ENCODE measurements around the gene SNX32. TPM values are rescaled to one million over a fixed set of nuclear protein-coding genes. Genes with fewer than 3 reads are reported as not detected.

SNX32 gene
- total RNA-seq, 1 donor from 2014 or later, result 2.9 TPM

GRCh38 chr11:65897020-65897471, 63.3 kb downstream of the SNX32 start:
- intact Hi-C loops (cut with micrococcal nuclease), result no loop called here

- intact Hi-C loops (cut with micrococcal nuclease), result no loop called here
These were observed 65.0 kb downstream of the SNX32 start for GRCh38 chr11:65898656-65899355.

- intact Hi-C loops (cut with micrococcal nuclease), result loop anchor here (1.0 kb wide), 7 partner anchors 9 to 179 kb away; partner anchors contain the start of genes C11orf68, CCDC85B, DRAP1 and RNASEH2C
These were observed 65.8 kb downstream of the SNX32 start for GRCh38 chr11:65899356-65900124.

- intact Hi-C loops (cut with micrococcal nuclease), result loop anchor here (1.0 kb wide), 7 partner anchors 9 to 180 kb away; partner anchors contain the start of genes C11orf68, CCDC85B, DRAP1 and RNASEH2C
These were observed 66.5 kb downstream of the SNX32 start, which contains the start of gene FOSL1 for GRCh38 chr11:65900125-65900898. Gene FOSL1 (minus strand): TSS chr11:65900388. CDS start chr11:65900339, 49 bp downstream.

DNA sequence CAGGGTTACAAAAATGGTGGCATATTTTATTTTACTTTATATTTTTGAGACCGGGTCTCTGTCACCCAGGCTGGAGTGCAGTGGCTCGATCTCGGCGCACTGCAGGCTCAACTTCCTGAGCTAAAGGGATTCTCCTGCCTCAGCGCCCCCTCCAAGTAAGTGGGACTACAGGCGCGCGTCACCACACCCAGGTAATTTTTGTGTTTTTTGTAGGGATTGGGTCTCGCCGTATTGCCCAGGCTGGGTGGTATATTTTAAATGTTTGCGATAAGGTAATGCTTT, 67.1 kb downstream of the SNX32 start:
- intact Hi-C loops (cut with micrococcal nuclease), result loop anchor here (1.0 kb wide), 7 partner anchors 8 to 181 kb away; partner anchors contain the start of genes C11orf68, CCDC85B, DRAP1 and RNASEH2C

GRCh38 chr11:65903068-65903481, 69.3 kb downstream of the SNX32 start:
- intact Hi-C loops (cut with micrococcal nuclease), result no loop called here

Other genes with a start within 250 kb of the SNX32 start
- gene KCNK7, start 238.2 kb upstream of the SNX32 start, total RNA-seq, result 1.9 and 2.2 TPM in 2 replicates
- 94.4 and 96.1 TPM in 2 replicates for gene MAP3K11, start 219.7 kb upstream of the SNX32 start, total RNA-seq
- 61.8 and 66.4 TPM in 2 replicates for gene PCNX3, start 218.2 kb upstream of the SNX32 start, total RNA-seq
- gene SIPA1, start 195.9 kb upstream of the SNX32 start, total RNA-seq, result 177 and 181 TPM in 2 replicates
- gene RELA, start 171.0 kb upstream of the SNX32 start, total RNA-seq, result 106 and 112 TPM in 2 replicates
- gene KAT5, start 121.7 kb upstream of the SNX32 start, total RNA-seq, result 69.8 and 83.5 TPM in 2 replicates
- 82.4 and 82.8 TPM in 2 replicates for gene RNASEH2C, start 113.2 kb upstream of the SNX32 start, total RNA-seq
- 18.0 and 18.1 TPM in 2 replicates for gene AP5B1, start 53.0 kb upstream of the SNX32 start, total RNA-seq
- gene OVOL1, start 46.9 kb upstream of the SNX32 start, total RNA-seq, result not detected in 2 replicates
- 1,611 and 1,643 TPM in 2 replicates for gene CFL1, start 24.2 kb downstream of the SNX32 start, total RNA-seq
- 100 and 103 TPM in 2 replicates for gene MUS81, start 26.5 kb downstream of the SNX32 start, total RNA-seq
- gene EFEMP2, start 38.8 kb downstream of the SNX32 start, total RNA-seq, result 7.2 TPM in 2 replicates
- 28.8 and 29.5 TPM in 2 replicates for gene CTSW, start 45.9 kb downstream of the SNX32 start, total RNA-seq
- 85.3 and 88.7 TPM in 2 replicates for gene FIBP, start 54.5 kb downstream of the SNX32 start, total RNA-seq
- 46.9 and 47.7 TPM in 2 replicates for gene CCDC85B, start 56.7 kb downstream of the SNX32 start, total RNA-seq
- gene FOSL1, start 66.4 kb downstream of the SNX32 start, total RNA-seq, result 3.0 and 6.0 TPM in 2 replicates
- gene C11orf68, start 85.1 kb downstream of the SNX32 start, total RNA-seq, result 29.3 and 29.5 TPM in 2 replicates
- gene DRAP1, start 85.5 kb downstream of the SNX32 start, total RNA-seq, result 160 and 165 TPM in 2 replicates
- gene TSGA10IP, start 111.5 kb downstream of the SNX32 start, total RNA-seq, result not detected in 2 replicates
- 82.5 and 84.9 TPM in 2 replicates for gene SART1, start 127.8 kb downstream of the SNX32 start, total RNA-seq
- 48.8 and 53.5 TPM in 2 replicates for gene EIF1AD, start 168.2 kb downstream of the SNX32 start, total RNA-seq
- 217 and 224 TPM in 2 replicates for gene BANF1, start 168.5 kb downstream of the SNX32 start, total RNA-seq
- 0.59 and 0.66 TPM in 2 replicates for gene CST6, start 178.0 kb downstream of the SNX32 start, total RNA-seq
- 0.32 TPM in 1 of 2 replicates, not detected in the other for gene CATSPER1, start 192.5 kb downstream of the SNX32 start, total RNA-seq
- not detected in 2 replicates for gene GAL3ST3, start 215.2 kb downstream of the SNX32 start, total RNA-seq
- 218 and 235 TPM in 2 replicates for gene SF3B2, start 218.4 kb downstream of the SNX32 start, total RNA-seq
- 90.5 and 91.2 TPM in 2 replicates for gene PACS1, start 236.3 kb downstream of the SNX32 start, total RNA-seq

All from T-helper 1 cell treated with Interleukin-12 subunit alpha and Interleukin-12 subunit beta and Interleukin-4 antibody, amounts not matched to agents 30 ng/mL and 1 ng/mL, for 36 hours (primary cell).